A549 (cell line): Measurements from ENCODE around the gene PDZD2.

Source experiments
- CEBPB ChIP-seq, 2 experiments: fragments of >200 bp in 1 of 2; sonication (Bioruptor Twin) in 1 of 2; formaldehyde crosslinking in 1 of 2; IDR thresholded peaks; 2 replicates each; pipeline ENCODE4 v1.6.1; 2012 to 2016
- CHD4 ChIP-seq: fragments of 200-600 bp; sonication (generic); IDR thresholded peaks from 2 replicates; pipeline ENCODE4 v1.6.1; 2016; ENCODE audit warnings: antibody characterized with exemption, mild to moderate bottlenecking, borderline replicate concordance
- EP300 ChIP-seq, 2 experiments: fragments of >200 bp; sonication (Bioruptor Twin); formaldehyde crosslinking; IDR thresholded peaks; 2 replicates in 1 of 2; 3 replicates in 1 of 2; pipeline ENCODE4 v1.6.1; 2016 to 2017
- SMC3 ChIP-seq: fragments of >200 bp; sonication (Bioruptor Twin); formaldehyde crosslinking; IDR thresholded peaks from 3 replicates; pipeline ENCODE4 v1.6.1; 2018; ENCODE audit warnings: inconsistent platforms
- TP53 ChIP-seq: fragments of 250-450 bp; sonication (Bioruptor Pico); IDR thresholded peaks from 2 replicates; pipeline ENCODE4 v1.5.0; 2021; ENCODE audit warnings: mild to moderate bottlenecking, moderate library complexity
- TF ChIP-seq, protein P1 (sequence below): fragments of >200 bp; sonication (Bioruptor Twin); formaldehyde crosslinking; IDR thresholded peaks from 3 replicates; pipeline ENCODE4 v1.5.1; 2016

DNA sequence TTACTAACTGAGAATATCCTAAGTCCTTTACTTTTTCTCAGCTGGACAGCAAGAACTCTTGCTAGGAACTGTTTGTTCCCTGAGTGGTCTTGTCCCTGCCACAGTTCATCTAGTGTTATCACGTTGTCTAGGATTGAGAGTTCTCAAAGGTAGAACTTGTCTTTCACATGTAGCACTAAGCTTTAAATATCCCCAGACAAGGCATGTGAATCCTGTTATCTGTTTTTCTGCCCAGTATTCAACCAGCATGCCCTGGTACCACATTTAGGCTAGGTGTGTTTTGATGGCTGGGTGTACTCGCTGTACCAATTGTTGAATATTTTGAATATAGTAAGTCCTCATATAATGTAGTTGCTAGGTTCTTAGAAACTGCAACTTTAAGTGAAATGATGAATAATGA lies 27.9 kb upstream of the PDZD2 start:
- TF ChIP-seq, protein P1, sequence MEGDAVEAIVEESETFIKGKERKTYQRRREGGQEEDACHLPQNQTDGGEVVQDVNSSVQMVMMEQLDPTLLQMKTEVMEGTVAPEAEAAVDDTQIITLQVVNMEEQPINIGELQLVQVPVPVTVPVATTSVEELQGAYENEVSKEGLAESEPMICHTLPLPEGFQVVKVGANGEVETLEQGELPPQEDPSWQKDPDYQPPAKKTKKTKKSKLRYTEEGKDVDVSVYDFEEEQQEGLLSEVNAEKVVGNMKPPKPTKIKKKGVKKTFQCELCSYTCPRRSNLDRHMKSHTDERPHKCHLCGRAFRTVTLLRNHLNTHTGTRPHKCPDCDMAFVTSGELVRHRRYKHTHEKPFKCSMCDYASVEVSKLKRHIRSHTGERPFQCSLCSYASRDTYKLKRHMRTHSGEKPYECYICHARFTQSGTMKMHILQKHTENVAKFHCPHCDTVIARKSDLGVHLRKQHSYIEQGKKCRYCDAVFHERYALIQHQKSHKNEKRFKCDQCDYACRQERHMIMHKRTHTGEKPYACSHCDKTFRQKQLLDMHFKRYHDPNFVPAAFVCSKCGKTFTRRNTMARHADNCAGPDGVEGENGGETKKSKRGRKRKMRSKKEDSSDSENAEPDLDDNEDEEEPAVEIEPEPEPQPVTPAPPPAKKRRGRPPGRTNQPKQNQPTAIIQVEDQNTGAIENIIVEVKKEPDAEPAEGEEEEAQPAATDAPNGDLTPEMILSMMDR = no peak
- TF ChIP-seq EP300 (IDR thresholded peaks at IDR 0.05) (no peak), TP53 (CRISPR knock-in tag) (no peak), CEBPB (IDR thresholded peaks at IDR 0.05) (no peak), SMC3 (no peak), CHD4 (no peak)
